Body of pancreas (tissue), 4 donors: ENCODE results near the gene KCNT2. TPM values are rescaled to one million over a fixed set of nuclear protein-coding genes. Genes with fewer than 3 reads are reported as not detected.

ENCODE experiments used
- ATAC-seq: fragments of 150-250 bp; one replicate; pipeline ENCODE4 v1.9.1; 2016
- DNase-seq, 4 donors: peaks; one replicate each; pipeline ENCODE4 v3.0.0-alpha.2; 2019
- H3K27ac ChIP-seq, 4 donors: fragments of 200-600 bp; sonication (generic); 1 replicate in 3 of 4; 2 replicates in 1 of 4; pipeline versions ENCODE4 v1.5.1 to v1.6.1; 2016 to 2019; ENCODE audit warnings: mild to moderate bottlenecking in 1 of 4, mixed read lengths in 1 of 4, moderate library complexity in 1 of 4
- H3K27me3 ChIP-seq, 2 donors: fragments of 200-600 bp; sonication (generic); one replicate each; pipeline ENCODE4 v1.6.0; 2016; ENCODE audit warnings: mild to moderate bottlenecking in 1 of 2
- H3K36me3 ChIP-seq, 2 donors: fragments of 200-600 bp; sonication (generic); replicated peaks in 1 of 2; 2 replicates each; pipeline ENCODE4 v1.5.1; 2016; ENCODE audit warnings: low read depth in 2 of 2; ENCODE audit not compliant: insufficient read depth in 1 of 2
- H3K4me1 ChIP-seq: fragments of 200-600 bp; sonication (generic); one replicate; pipeline ENCODE4 v1.6.0; 2016
- H3K4me3 ChIP-seq, 2 donors: fragments of 200-600 bp; sonication (generic); 1 replicate in 1 of 2; 2 replicates in 1 of 2; pipeline ENCODE4 v1.5.1; 2016 to 2019
- H3K9me3 ChIP-seq, 3 donors: fragments of 200-600 bp; sonication (generic); 1 replicate in 2 of 3; 2 replicates in 1 of 3; pipeline ENCODE4 v1.5.1; 2016
- POLR2A ChIP-seq, 3 donors: fragments of 450-650 bp; IDR thresholded peaks; one replicate each; pipeline ENCODE4 v1.6.1; 2016; ENCODE audit warnings: antibody characterized with exemption in 3 of 3, mild to moderate bottlenecking in 2 of 3
- WGBS, 2 donors: methylation state at CpG; one replicate each; pipeline ENCODE4 v1.1.5; 2017; 5-methylcytosine and 5-hydroxymethylcytosine counted together
- intact Hi-C: fragments of 100-400 bp; cut with DNase I; formaldehyde crosslinking; loops from one replicate; pipeline ENCODE4 v1.15.1; 2023
- microRNA-seq, 2 donors: library from miRNA; unstranded; fragments of <30 nt; microRNA quantifications; one replicate each; pipeline ENCODE4, GENCODE V29; 2016; ENCODE audit warnings: borderline number of aligned reads in 2 of 2, borderline replicate concordance in 2 of 2
- small RNA-seq: library from RNA; depleted of rRNA; stranded (forward); fragments of <200 nt; gene quantifications from one replicate; pipeline ENCODE3, GENCODE V24; 2016
- total RNA-seq, 2 donors: library from RNA; depleted of rRNA; stranded (reverse); fragments of >200 nt; gene quantifications; one replicate each; pipeline ENCODE4 v1.1.0, GENCODE V29; 2016
- TF ChIP-seq, protein P1 (sequence below), 7 experiments: fragments of 450-650 bp in 4 of 7; fragments of 200-600 bp in 3 of 7; sonication (generic) in 3 of 7; IDR thresholded peaks; one replicate each; pipeline ENCODE4 v1.5.1; 2016 to 2019; ENCODE audit warnings: antibody characterized with exemption in 7 of 7

The KCNT2 gene
- total RNA-seq, 2 donors from 2014 or later = 0.78 to 0.99 TPM

DNA sequence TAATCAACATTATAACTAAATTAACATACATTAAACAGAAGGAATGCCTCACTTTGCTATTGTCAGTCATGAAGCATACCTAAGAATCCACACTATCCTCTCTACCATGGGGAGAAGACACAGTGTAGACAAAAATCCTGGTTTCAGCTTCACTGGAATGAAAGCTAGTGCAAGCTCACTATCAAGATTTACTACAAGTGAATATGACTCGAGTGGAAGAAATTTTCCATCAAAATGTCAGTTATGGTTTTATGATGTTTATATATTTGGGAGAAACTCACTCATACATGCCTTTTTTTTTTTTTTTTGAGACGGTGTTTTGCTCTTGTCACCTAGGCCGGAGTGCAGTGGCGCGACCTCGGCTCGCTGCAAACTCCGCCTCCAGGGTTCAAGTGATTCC is 424.3 kb downstream of the KCNT2 start:
- 84 to 87% methylated on average over 8 of the region's 8 CpGs for WGBS, 2 donors
- Histone ChIP-seq H3K27me3 (no peaks in the 10 kb centered on the region), H3K9me3 (no peaks in the 10 kb centered on the region), H3K36me3 (no peaks in the 10 kb centered on the region), H3K4me1 (no peaks in the 10 kb centered on the region), H3K4me3 (no peak overlapping the region), H3K27ac (no peak overlapping the region)
- DNase-seq = no peak
- intact Hi-C loops = no loop called here
- ATAC-seq = no peak
- TF ChIP-seq, protein P1, sequence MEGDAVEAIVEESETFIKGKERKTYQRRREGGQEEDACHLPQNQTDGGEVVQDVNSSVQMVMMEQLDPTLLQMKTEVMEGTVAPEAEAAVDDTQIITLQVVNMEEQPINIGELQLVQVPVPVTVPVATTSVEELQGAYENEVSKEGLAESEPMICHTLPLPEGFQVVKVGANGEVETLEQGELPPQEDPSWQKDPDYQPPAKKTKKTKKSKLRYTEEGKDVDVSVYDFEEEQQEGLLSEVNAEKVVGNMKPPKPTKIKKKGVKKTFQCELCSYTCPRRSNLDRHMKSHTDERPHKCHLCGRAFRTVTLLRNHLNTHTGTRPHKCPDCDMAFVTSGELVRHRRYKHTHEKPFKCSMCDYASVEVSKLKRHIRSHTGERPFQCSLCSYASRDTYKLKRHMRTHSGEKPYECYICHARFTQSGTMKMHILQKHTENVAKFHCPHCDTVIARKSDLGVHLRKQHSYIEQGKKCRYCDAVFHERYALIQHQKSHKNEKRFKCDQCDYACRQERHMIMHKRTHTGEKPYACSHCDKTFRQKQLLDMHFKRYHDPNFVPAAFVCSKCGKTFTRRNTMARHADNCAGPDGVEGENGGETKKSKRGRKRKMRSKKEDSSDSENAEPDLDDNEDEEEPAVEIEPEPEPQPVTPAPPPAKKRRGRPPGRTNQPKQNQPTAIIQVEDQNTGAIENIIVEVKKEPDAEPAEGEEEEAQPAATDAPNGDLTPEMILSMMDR (IDR thresholded peaks at IDR 0.05) = no peak
- no peak for TF ChIP-seq POLR2A (IDR thresholded peaks at IDR 0.05)

DNA sequence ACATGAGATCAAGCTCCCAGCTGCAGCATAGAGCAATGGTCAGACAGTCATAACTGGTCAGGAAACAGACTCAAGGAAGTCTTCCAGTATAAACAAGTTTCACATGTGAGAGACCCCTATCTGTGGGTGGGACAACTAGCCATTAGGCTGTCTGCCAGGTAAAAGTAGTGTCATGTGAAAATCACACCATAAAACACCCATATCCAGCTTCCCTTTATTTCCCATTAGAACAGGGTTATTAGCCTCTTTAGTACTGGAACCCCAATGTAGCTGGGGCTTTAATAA is 426.7 kb downstream of the KCNT2 start:
- intact Hi-C loops = no loop called here
- Histone ChIP-seq H3K36me3 (no peaks in the 10 kb centered on the region), H3K9me3 (no peaks in the 10 kb centered on the region), H3K27me3 (no peaks in the 10 kb centered on the region), H3K4me1 (no peaks in the 10 kb centered on the region), H3K27ac (no peak overlapping the region), H3K4me3 (no peak overlapping the region)
- ATAC-seq (no peak), DNase-seq (no peak)
- TF ChIP-seq, protein P1 (IDR thresholded peaks at IDR 0.05) = no peak
- TF ChIP-seq POLR2A (IDR thresholded peaks at IDR 0.05) = no peak

DNA sequence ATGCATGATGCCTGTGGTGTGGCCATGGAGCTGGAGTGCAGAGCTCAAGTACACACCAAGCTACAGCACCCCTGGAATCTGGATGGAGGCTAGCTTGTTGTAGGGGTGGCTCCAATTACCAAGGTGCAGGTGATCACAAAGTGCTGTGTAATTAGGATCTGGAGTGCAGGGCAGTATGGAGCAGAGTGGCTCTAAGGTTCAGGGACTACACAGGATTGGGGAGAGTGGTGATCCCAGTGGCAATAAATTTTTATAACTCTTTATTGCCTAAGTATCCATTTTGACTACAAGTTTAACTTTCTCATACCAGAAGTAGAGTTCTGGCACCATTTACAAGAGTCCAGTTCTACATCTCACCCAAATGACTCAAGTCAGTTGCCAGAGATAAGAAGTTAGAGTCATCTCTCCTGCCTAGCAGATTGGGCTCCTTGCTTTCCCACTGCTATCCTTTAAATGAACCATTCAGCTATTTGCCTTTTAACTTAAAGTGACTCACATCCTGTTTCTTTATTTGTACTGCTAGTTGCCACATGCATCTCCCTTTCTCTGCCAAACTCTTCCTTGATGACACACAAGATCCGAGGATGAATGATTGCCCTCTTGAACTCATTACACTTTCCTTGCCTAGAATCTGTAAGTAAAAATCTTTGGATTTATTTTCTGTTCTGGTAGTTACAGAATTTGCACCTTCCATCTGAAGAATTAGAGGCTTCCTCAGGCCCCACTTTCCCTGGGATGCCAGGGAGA is 427.2 kb downstream of the KCNT2 start:
- TF ChIP-seq POLR2A (IDR thresholded peaks at IDR 0.05) = no peak
- TF ChIP-seq, protein P1 (IDR thresholded peaks at IDR 0.05) = no peak
- 17 to 23% methylated on average over 1 of the region's 1 CpG for WGBS, 2 donors
- ATAC-seq = no peak

DNA sequence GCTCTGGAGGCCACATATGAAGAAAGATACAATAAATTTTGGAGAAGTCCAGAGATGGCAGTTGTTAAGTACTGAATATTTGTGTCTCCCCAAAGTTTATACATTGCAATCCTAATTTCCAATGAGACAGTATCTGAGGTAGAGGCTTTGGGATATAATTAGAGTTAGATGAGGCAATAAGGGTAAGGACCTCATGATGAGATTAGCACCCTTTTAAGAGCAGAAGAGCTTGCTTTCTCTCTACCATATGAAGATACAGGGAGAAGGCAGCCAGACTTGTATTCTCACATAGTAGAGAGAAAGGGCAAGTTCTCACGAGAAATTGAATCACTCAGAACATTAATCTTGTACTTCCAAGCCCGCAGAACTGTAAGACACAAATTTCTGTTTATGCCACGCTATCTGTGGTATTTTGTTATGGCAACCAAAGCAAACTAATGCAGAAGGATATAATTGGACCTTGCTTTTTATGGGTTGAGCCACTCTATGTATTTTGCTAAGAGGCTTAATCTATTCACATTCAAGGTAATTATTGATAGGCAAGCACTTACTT is 430.1 kb downstream of the KCNT2 start:
- no peaks in the 10 kb centered on the region for H3K36me3 ChIP-seq
- 30 to 42% methylated on average over 3 of the region's 3 CpGs for WGBS, 2 donors
- ATAC-seq = no peak
- intact Hi-C loops = no loop called here
- H3K27me3 ChIP-seq = no peaks in the 10 kb centered on the region
- no peaks in the 10 kb centered on the region for H3K9me3 ChIP-seq
- no peaks in the 10 kb centered on the region for H3K4me1 ChIP-seq
- no peak for TF ChIP-seq POLR2A (IDR thresholded peaks at IDR 0.05)
- TF ChIP-seq, protein P1 (IDR thresholded peaks at IDR 0.05) = no peak
- H3K4me3 ChIP-seq = no peak overlapping the region
- no peak overlapping the region for H3K27ac ChIP-seq
- no peak for DNase-seq

More for the DNA sequence above, 427.2 kb downstream of the KCNT2 start:
- H3K4me3 ChIP-seq = no peak overlapping the region
- no peaks in the 10 kb centered on the region for H3K4me1 ChIP-seq
- H3K9me3 ChIP-seq = no peaks in the 10 kb centered on the region
- H3K36me3 ChIP-seq = no peaks in the 10 kb centered on the region
- intact Hi-C loops = no loop called here
- no peak overlapping the region for H3K27ac ChIP-seq
- H3K27me3 ChIP-seq = no peaks in the 10 kb centered on the region
- DNase-seq = no peak

Small RNA genes lying within 50 kb of the gene (microRNA-seq; reads per million reads assigned to microRNA genes)
- 0 reads per million in 2 donors for gene MIR4735

Small RNA genes lying within 50 kb of the gene (small RNA-seq; reads per million reads assigned to genes)
- gene MIR4735 = not detected

Other genes with a start within 250 kb of the KCNT2 start
- 10 to 100 TPM; 12.2 to 46.7 TPM for gene CFH, start 43.6 kb upstream of the KCNT2 start, total RNA-seq
- not detected for gene CFHR3, start 166.4 kb upstream of the KCNT2 start, total RNA-seq
- gene CFHR1, start 211.3 kb upstream of the KCNT2 start, total RNA-seq = not detected